RWPE2 (cell line): Measurements from ENCODE around the gene PCDHGB4.

Experiments used
- ATAC-seq: fragments of 200-7000 bp; cut with Tn5 transposase; 3 replicates; pipeline ENCODE4 v1.9.1; 2021; ENCODE audit warnings: low read depth
- DNase-seq: peaks from one replicate; pipeline ENCODE4 v3.0.0-alpha.2; 2020; ENCODE audit warnings: low spot score
- H3K27ac ChIP-seq: fragments of 450-650 bp; 2 replicates; pipeline ENCODE4 v1.5.1; 2017; ENCODE audit warnings: mild to moderate bottlenecking; ENCODE audit not compliant: poor library complexity, severe bottlenecking
- H3K27me3 ChIP-seq: fragments of 250-450 bp; sonication (Bioruptor Pico); 2 replicates; pipeline ENCODE4 v1.5.1; 2021; ENCODE audit warnings: mild to moderate bottlenecking, moderate library complexity; ENCODE audit not compliant: insufficient read depth, poor library complexity, severe bottlenecking
- H3K36me3 ChIP-seq: fragments of 250-450 bp; sonication (Bioruptor Pico); 2 replicates; pipeline ENCODE4 v1.5.1; 2020; ENCODE audit warnings: low read depth, mild to moderate bottlenecking, moderate library complexity
- H3K4me1 ChIP-seq: fragments of 250-450 bp; sonication (Bioruptor Pico); 2 replicates; pipeline ENCODE4 v1.5.1; 2021; ENCODE audit warnings: mild to moderate bottlenecking, moderate library complexity; ENCODE audit not compliant: insufficient read depth, poor library complexity, severe bottlenecking
- H3K4me3 ChIP-seq: fragments of 250-450 bp; sonication (Bioruptor Pico); 2 replicates; pipeline ENCODE4 v1.5.1; 2021; ENCODE audit warnings: mild to moderate bottlenecking, moderate library complexity; ENCODE audit not compliant: severe bottlenecking
- H3K9me3 ChIP-seq: fragments of 250-450 bp; sonication (Bioruptor Pico); 2 replicates; pipeline ENCODE4 v1.5.1; 2021; ENCODE audit warnings: mild to moderate bottlenecking, moderate library complexity; ENCODE audit not compliant: severe bottlenecking
- TF ChIP-seq, protein P1 (sequence below): fragments of 450-650 bp; IDR thresholded peaks from one replicate; pipeline ENCODE4 v1.5.1; 2017; ENCODE audit warnings: mild to moderate bottlenecking, moderate library complexity; ENCODE audit not compliant: poor library complexity, severe bottlenecking

PCDHGB4 gene

DNA sequence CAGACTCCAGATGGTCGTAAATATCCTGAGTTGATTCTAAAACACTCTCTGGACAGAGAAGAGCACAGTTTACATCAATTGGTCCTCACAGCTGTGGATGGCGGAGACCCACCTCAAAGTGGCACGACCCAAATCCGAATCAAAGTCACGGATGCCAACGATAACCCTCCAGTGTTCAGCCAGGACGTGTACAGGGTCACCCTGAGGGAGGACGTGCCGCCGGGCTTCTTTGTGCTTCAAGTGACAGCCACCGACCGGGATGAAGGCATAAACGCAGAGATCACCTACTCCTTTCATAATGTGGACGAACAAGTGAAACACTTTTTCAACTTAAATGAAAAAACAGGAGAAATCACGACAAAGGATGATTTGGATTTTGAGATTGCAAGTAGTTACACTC, 26.8 kb upstream of the PCDHGB4 start:
- ATAC-seq = no peak
- no peaks in the 10 kb centered on the region for H3K36me3 ChIP-seq
- H3K4me1 ChIP-seq = peaks cover 3% of the 10 kb centered on the region
- H3K27me3 ChIP-seq = peaks cover 95% of the 10 kb centered on the region
- TF ChIP-seq, protein P1, sequence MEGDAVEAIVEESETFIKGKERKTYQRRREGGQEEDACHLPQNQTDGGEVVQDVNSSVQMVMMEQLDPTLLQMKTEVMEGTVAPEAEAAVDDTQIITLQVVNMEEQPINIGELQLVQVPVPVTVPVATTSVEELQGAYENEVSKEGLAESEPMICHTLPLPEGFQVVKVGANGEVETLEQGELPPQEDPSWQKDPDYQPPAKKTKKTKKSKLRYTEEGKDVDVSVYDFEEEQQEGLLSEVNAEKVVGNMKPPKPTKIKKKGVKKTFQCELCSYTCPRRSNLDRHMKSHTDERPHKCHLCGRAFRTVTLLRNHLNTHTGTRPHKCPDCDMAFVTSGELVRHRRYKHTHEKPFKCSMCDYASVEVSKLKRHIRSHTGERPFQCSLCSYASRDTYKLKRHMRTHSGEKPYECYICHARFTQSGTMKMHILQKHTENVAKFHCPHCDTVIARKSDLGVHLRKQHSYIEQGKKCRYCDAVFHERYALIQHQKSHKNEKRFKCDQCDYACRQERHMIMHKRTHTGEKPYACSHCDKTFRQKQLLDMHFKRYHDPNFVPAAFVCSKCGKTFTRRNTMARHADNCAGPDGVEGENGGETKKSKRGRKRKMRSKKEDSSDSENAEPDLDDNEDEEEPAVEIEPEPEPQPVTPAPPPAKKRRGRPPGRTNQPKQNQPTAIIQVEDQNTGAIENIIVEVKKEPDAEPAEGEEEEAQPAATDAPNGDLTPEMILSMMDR = no peak
- no peak overlapping the region for H3K27ac ChIP-seq
- peaks cover 18% of the 10 kb centered on the region for H3K9me3 ChIP-seq
- H3K4me3 ChIP-seq = no peak overlapping the region
- DNase-seq = no peak

DNA sequence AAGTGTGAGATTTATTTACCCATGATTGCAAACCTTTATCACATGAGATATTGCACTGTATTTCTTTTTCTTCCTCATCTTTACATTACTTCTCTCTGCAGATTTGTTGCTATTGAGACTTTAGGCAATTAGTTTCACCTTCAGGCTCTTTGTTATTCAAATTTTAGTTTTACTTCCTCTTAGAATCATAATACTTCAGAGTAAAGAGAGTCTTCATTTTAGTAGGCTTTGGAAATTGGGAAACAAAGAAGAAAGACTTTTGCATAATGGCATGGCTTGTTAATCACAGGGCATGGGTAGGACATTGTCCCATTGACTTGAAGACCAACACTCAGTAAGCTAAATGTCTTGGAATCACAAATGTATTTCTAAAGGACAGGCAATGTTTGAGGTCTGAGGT, 24.8 kb upstream of the PCDHGB4 start:
- Histone ChIP-seq H3K27me3 (peaks cover 97% of the 10 kb centered on the region), H3K4me3 (no peak overlapping the region), H3K36me3 (no peaks in the 10 kb centered on the region), H3K9me3 (peaks cover 18% of the 10 kb centered on the region), H3K27ac (no peak overlapping the region), H3K4me1 (peaks cover 3% of the 10 kb centered on the region)
- DNase-seq = no peak
- no peak for ATAC-seq
- TF ChIP-seq, protein P1 = no peak

DNA sequence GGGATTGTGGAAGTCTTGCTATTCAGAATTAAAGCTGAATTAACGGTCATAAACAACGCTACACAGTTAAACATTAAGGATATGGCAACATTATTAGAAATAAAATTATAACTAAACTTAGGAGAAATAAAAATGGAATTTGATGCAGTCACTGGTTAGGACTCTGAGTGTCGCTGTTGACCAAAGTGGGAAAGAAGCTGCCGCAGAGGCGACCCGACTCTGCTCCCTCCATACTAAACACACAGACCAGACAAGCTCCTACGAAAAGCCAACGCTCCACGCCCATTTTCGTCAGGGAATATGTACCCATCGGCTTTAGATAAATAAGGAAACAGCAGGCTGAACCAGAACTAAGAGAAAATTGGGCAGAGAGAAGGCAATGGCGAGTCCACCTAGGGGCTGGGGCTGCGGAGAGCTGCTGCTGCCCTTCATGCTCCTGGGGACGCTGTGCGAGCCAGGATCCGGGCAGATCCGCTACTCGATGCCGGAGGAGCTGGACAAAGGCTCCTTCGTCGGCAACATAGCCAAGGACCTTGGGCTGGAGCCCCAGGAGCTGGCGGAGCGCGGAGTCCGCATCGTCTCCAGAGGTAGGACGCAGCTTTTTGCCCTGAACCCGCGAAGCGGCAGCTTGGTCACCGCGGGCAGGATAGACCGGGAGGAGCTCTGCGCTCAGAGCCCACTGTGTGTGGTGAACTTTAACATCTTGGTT, 23.4 kb upstream of the PCDHGB4 start, which contains the start of gene PCDHGA5:
TSS of gene PCDHGA5 (plus strand) at position 211 of the 709 bp plus-strand sequence. CDS start at position 380, 169 bp downstream.
- peaks cover 3% of the 10 kb centered on the region for H3K4me1 ChIP-seq
- peaks cover 18% of the 10 kb centered on the region for H3K9me3 ChIP-seq
- no peak for ATAC-seq
- TF ChIP-seq, protein P1 = no peak
- H3K4me3 ChIP-seq = no peak within 1 kb of the TSS
- no peak for DNase-seq
- no peaks in the 10 kb centered on the region for H3K36me3 ChIP-seq
- H3K27ac ChIP-seq = no peak within 1 kb of the TSS
- H3K27me3 ChIP-seq = peaks cover 97% of the 10 kb centered on the region

DNA sequence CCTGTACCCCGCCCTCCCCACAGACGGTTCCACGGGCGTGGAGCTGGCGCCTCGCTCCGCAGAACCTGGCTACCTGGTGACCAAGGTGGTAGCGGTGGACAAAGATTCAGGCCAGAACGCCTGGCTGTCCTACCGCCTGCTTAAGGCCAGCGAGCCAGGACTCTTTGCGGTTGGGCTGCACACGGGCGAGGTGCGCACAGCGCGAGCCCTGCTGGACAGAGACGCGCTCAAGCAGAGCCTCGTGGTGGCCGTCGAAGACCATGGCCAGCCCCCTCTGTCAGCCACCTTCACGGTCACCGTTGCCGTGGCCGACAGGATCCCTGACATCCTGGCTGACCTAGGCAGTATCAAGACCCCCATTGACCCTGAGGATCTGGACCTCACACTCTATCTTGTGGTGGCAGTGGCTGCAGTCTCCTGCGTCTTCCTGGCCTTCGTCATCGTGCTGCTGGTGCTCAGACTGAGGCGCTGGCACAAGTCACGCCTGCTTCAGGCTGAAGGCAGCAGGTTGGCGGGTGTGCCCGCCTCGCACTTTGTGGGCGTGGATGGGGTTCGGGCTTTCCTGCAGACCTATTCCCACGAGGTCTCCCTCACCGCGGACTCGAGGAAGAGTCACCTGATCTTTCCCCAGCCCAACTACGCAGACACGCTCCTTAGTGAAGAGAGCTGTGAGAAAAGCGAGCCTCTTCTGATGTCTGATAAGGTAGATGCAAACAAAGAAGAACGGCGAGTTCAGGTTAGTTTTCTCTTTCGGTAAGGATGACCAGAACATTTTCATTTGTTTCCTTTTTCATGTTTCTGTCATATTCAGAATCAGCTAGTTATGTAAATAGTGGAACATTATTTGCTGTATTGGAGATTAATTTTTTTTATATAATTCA, 21.2 kb upstream of the PCDHGB4 start:
- H3K27me3 ChIP-seq = peaks cover 97% of the 10 kb centered on the region
- H3K36me3 ChIP-seq = no peaks in the 10 kb centered on the region
- no peak overlapping the region for H3K27ac ChIP-seq
- DNase-seq (no peak), ATAC-seq (no peak)
- H3K9me3 ChIP-seq = peaks cover 18% of the 10 kb centered on the region
- TF ChIP-seq, protein P1 = no peak
- no peak overlapping the region for H3K4me3 ChIP-seq
- H3K4me1 ChIP-seq = no peaks in the 10 kb centered on the region
